Measurements from ENCODE around the gene MVB12B. TPM values are rescaled to one million over a fixed set of nuclear protein-coding genes. Genes with fewer than 3 reads are reported as not detected.

Gene MVB12B
- total and polyA plus RNA-seq, 2 of the 13 experiments (the other 11 are each of a cell fraction or from before 2014, with no cell fraction given) = 12.1 to 30.1 TPM

GRCh38 chr9:126431077-126431742, 104.6 kb downstream of the MVB12B start (continued):
- no peak for TF ChIP-seq ATF2 (CRISPR knock-in tag; IDR thresholded peaks at IDR 0.05)

GRCh38 chr9:126432659-126433058, 106.0 kb downstream of the MVB12B start:
- no TSS peak for BruUV-seq (replicated peaks)
- FAIRE-seq = no peak
- TF ChIP-seq, protein P1, sequence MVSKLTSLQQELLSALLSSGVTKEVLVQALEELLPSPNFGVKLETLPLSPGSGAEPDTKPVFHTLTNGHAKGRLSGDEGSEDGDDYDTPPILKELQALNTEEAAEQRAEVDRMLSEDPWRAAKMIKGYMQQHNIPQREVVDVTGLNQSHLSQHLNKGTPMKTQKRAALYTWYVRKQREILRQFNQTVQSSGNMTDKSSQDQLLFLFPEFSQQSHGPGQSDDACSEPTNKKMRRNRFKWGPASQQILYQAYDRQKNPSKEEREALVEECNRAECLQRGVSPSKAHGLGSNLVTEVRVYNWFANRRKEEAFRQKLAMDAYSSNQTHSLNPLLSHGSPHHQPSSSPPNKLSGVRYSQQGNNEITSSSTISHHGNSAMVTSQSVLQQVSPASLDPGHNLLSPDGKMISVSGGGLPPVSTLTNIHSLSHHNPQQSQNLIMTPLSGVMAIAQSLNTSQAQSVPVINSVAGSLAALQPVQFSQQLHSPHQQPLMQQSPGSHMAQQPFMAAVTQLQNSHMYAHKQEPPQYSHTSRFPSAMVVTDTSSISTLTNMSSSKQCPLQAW (CRISPR knock-in tag; IDR thresholded peaks at IDR 0.05) = no peak
- no peak for TF ChIP-seq SMYD3 (CRISPR knock-in tag; IDR thresholded peaks at IDR 0.05)
- TF ChIP-seq, protein P2, sequence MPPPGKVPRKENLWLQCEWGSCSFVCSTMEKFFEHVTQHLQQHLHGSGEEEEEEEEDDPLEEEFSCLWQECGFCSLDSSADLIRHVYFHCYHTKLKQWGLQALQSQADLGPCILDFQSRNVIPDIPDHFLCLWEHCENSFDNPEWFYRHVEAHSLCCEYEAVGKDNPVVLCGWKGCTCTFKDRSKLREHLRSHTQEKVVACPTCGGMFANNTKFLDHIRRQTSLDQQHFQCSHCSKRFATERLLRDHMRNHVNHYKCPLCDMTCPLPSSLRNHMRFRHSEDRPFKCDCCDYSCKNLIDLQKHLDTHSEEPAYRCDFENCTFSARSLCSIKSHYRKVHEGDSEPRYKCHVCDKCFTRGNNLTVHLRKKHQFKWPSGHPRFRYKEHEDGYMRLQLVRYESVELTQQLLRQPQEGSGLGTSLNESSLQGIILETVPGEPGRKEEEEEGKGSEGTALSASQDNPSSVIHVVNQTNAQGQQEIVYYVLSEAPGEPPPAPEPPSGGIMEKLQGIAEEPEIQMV (CRISPR knock-in tag; IDR thresholded peaks at IDR 0.05; ENCODE audit: low read depth) = no peak
- TF ChIP-seq CBFB (CRISPR knock-in tag; IDR thresholded peaks at IDR 0.05) = no peak
- no peak for TF ChIP-seq ZNF564 (CRISPR knock-in tag; IDR thresholded peaks at IDR 0.05)
- TF ChIP-seq HMGXB4 (CRISPR knock-in tag; IDR thresholded peaks at IDR 0.05; ENCODE audit: borderline replicate concordance in 1 of 2, low read depth in 1 of 2) = no peak
- TF ChIP-seq ZNF101 (CRISPR knock-in tag; IDR thresholded peaks at IDR 0.05; ENCODE audit: borderline replicate concordance, low read depth) = no peak
- TF ChIP-seq ATM (IDR thresholded peaks at IDR 0.05; ENCODE audit: borderline replicate concordance) = no peak
- no peak for TF ChIP-seq HMG20B (CRISPR knock-in tag; conservative IDR thresholded peaks at IDR 0.05)
- no peak for TF ChIP-seq TRIM24 (CRISPR knock-in tag; IDR thresholded peaks at IDR 0.05)
- TF ChIP-seq IRF9 (CRISPR knock-in tag; IDR thresholded peaks at IDR 0.05; ENCODE audit: borderline replicate concordance) = no peak
- no peak for TF ChIP-seq AGO1 (IDR thresholded peaks at IDR 0.05; ENCODE audit: low read depth, low read length, poor library complexity, severe bottlenecking)
- no peak for TF ChIP-seq ZNF441 (CRISPR knock-in tag; IDR thresholded peaks at IDR 0.05; ENCODE audit: borderline replicate concordance)
- TF ChIP-seq CHD2 (IDR thresholded peaks at IDR 0.05; ENCODE audit: low read depth, low read length) = no peak

More at GRCh38 chr9:126432659-126433058, 106.0 kb downstream of the MVB12B start:
- Histone ChIP-seq H3K9me3 (ENCODE audit: low read length) (no peaks in the 10 kb centered on the region), H3K27ac (ENCODE audit: extremely low read length, insufficient read depth, low read length) (no peak overlapping the region), H3K36me3 (replicated peaks in 1 of 2; ENCODE audit: control insufficient read depth in 1 of 2, insufficient read depth in 2 of 2, low read length in 2 of 2) (peaks cover 9 to 37% of the 10 kb centered on the region in 2 experiments; a peak in 4 of 5 replicates), H3K9ac (ENCODE audit: insufficient read depth, low read depth, low read length) (no peak overlapping the region), H3K79me2 (ENCODE audit: insufficient read depth, low read length) (no peaks in the 10 kb centered on the region), H4K20me1 (ENCODE audit: insufficient read depth, low read length) (no peaks in the 10 kb centered on the region), H2AFZ (ENCODE audit: low read length) (no peak overlapping the region), H3K4me3 (replicated peaks in 1 of 3; ENCODE audit: insufficient read depth in 1 of 3, low read depth in 2 of 3, low read length in 3 of 3) (no peak overlapping the region), H3K27me3 (ENCODE audit: control insufficient read depth in 1 of 2, insufficient read depth in 2 of 2, low read length in 2 of 2) (no peaks in the 10 kb centered on the region), H3K4me2 (ENCODE audit: low read depth, low read length) (no peak overlapping the region), H3K4me1 (ENCODE audit: insufficient read depth, low read length) (no peaks in the 10 kb centered on the region)
- in situ Hi-C loops (cut with HindIII; ENCODE audit: extremely low pct_ligation_motif_present, low pct_unique_long_range_greater_than_20kb) (no loop called here), intact Hi-C loops (cut with micrococcal nuclease; ENCODE audit: unreplicated experiment) (no loop called here)
- DNase-seq (ENCODE audit: low spot score) (no peak), ATAC-seq (no peak)
- ChIA-PET POLR2A (no interaction called here), CTCF (ENCODE audit: low intra/inter-chr PET ratio, low total read pairs) (no interaction called here)
- 89% methylated on average over 5 of the region's 7 CpGs for WGBS (ENCODE audit: low lambda C conversion rate)
